ENCODE measurements around the gene EEIG2.
"Not testable (repeated sequence)": the region's sequence is repeated elsewhere in the genome, so short reads cannot be mapped to it uniquely, and the experiment has no call there.

EEIG2 gene

GRCh38 chr1:108559215-108560186, at the start of gene EEIG2:
Gene EEIG2, plus strand, starts transcription at chr1:108560100. Its CDS starts 329 bp downstream, at chr1:108560429.
- DNase-seq = peak; percentile 75

GRCh38 chr1:108511764-108512163, 48.1 kb upstream of the EEIG2 start:
- DNase-seq = no peak

GRCh38 chr1:108512239-108513043, 47.5 kb upstream of the EEIG2 start:
- peak; percentile 22 for DNase-seq

- DNase-seq = no peak
These were observed 46.9 kb upstream of the EEIG2 start for GRCh38 chr1:108513044-108513415.

- not testable (repeated sequence) for DNase-seq
These were observed 46.0 kb upstream of the EEIG2 start for GRCh38 chr1:108513914-108514313.

GRCh38 chr1:108517301-108517897, 42.5 kb upstream of the EEIG2 start:
- DNase-seq = not testable (repeated sequence)

- no peak for DNase-seq
These were observed 37.9 kb upstream of the EEIG2 start for GRCh38 chr1:108521990-108522393.

GRCh38 chr1:108523829-108524228, 36.1 kb upstream of the EEIG2 start:
- DNase-seq = no peak

GRCh38 chr1:108524676-108525075, 35.2 kb upstream of the EEIG2 start:
- DNase-seq = no peak

- DNase-seq = no peak
These were observed 32.8 kb upstream of the EEIG2 start for GRCh38 chr1:108527135-108527534.

- DNase-seq = no peak
These were observed 32.1 kb upstream of the EEIG2 start for GRCh38 chr1:108527837-108528236.

- DNase-seq = no peak
These were observed 28.5 kb upstream of the EEIG2 start for GRCh38 chr1:108531444-108531843.

GRCh38 chr1:108532730-108533129, 27.2 kb upstream of the EEIG2 start:
- DNase-seq = no peak

- no peak for DNase-seq
These were observed 26.4 kb upstream of the EEIG2 start for GRCh38 chr1:108533351-108534083.

GRCh38 chr1:108534759-108535158, 25.1 kb upstream of the EEIG2 start:
- DNase-seq = no peak

GRCh38 chr1:108535315-108535897, 24.5 kb upstream of the EEIG2 start:
- DNase-seq = not testable (repeated sequence)

GRCh38 chr1:108536021-108536420, 23.9 kb upstream of the EEIG2 start:
- DNase-seq = not testable (repeated sequence)

GRCh38 chr1:108536791-108537190, 23.1 kb upstream of the EEIG2 start:
- not testable (repeated sequence) for DNase-seq

- DNase-seq = no peak
These were observed 21.9 kb upstream of the EEIG2 start for GRCh38 chr1:108537976-108538375.

GRCh38 chr1:108540977-108541376, 18.9 kb upstream of the EEIG2 start:
- DNase-seq = no peak

GRCh38 chr1:108541861-108542260, 18.0 kb upstream of the EEIG2 start:
- DNase-seq = no peak

GRCh38 chr1:108547493-108547892, 12.4 kb upstream of the EEIG2 start:
- DNase-seq = not testable (repeated sequence)

Data from NCI-H510A treated with DMSO at 0.1 percent for 48 hours (cell line).